Measurements from ENCODE around the gene MRPL24.

Gene MRPL24

GRCh38 chr1:156691665-156692440 lies 49.0 kb downstream of the MRPL24 start:
- no peak for DNase-seq (ENCODE audit: low spot score)

GRCh38 chr1:156691191-156691590 lies 49.7 kb downstream of the MRPL24 start:
- DNase-seq (ENCODE audit: low spot score), result no peak

- no peak for DNase-seq (ENCODE audit: low spot score)
These were observed 50.2 kb downstream of the MRPL24 start for GRCh38 chr1:156690675-156691036.

- no peak for DNase-seq (ENCODE audit: low spot score)
These were observed 50.8 kb downstream of the MRPL24 start for GRCh38 chr1:156689953-156690674.

GRCh38 chr1:156689035-156689952 lies 51.6 kb downstream of the MRPL24 start:
- DNase-seq (ENCODE audit: low spot score), result peak; percentile 92

Data from HuH-7 (cell line).